SK-N-SH (cell line): ENCODE measurements around the gene FBXO40.

ENCODE experiments used
- ELF1 ChIP-seq: IDR thresholded peaks from 2 replicates; pipeline ENCODE4 v1.4.0; 2012
- EZH2phosphoT487 ChIP-seq: fragments of 200-600 bp; sonication (generic); IDR thresholded peaks from 2 replicates; pipeline ENCODE4 v1.6.1; 2017; ENCODE audit warnings: low read depth, mixed run types, mild to moderate bottlenecking, antibody characterized with exemption, moderate library complexity, borderline replicate concordance
- GABPA ChIP-seq: IDR thresholded peaks from 2 replicates; pipeline ENCODE4 v1.4.0; 2012; ENCODE audit warnings: low read depth, mild to moderate bottlenecking
- POLR2AphosphoS5 ChIP-seq: IDR thresholded peaks from 2 replicates; pipeline ENCODE4 v1.6.1; 2012; ENCODE audit warnings: low read depth, low read length
- RAD21 ChIP-seq: IDR thresholded peaks from 2 replicates; pipeline ENCODE4 v1.6.1; 2012; ENCODE audit warnings: mild to moderate bottlenecking, low read length
- RCOR1 ChIP-seq: fragments of 150-350 bp; IDR thresholded peaks from 2 replicates; pipeline ENCODE4 v1.6.1; 2017; ENCODE audit warnings: antibody characterized with exemption, low read length
- TCF12 ChIP-seq: IDR thresholded peaks from 2 replicates; pipeline ENCODE4 v1.4.0; 2012
- TEAD4 ChIP-seq: IDR thresholded peaks from 2 replicates; pipeline ENCODE4 v1.4.0; 2012; ENCODE audit warnings: mild to moderate bottlenecking, borderline replicate concordance; ENCODE audit not compliant: insufficient read depth
- TF ChIP-seq, protein P1 (sequence below): fragments of 200-600 bp; sonication (generic); IDR thresholded peaks from 2 replicates; pipeline ENCODE4 v1.6.1; 2017; ENCODE audit warnings: antibody characterized with exemption, mild to moderate bottlenecking, moderate library complexity
- TF ChIP-seq, protein P2 (sequence below): IDR thresholded peaks from 2 replicates; pipeline ENCODE4 v1.4.0; 2012; ENCODE audit warnings: low read depth

DNA sequence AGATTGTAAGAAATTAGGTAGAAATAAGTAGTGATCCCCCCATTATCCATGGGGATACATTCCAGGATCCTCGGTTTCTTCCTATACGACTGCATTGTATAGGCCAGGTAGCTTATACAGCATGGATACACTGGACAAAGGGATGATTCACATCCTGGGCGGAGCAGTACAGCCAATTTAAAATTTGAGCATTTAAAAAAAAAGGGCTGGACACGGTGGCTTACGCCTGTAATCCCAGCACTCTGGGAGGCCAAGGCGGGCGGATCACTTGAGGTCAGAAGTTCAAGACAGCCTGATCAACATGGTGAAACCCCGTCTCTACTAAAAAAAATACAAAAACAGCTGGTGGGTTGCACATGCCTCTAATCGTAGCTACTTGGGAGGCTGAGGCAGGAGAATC, 26.4 kb upstream of the FBXO40 start:
- TF ChIP-seq, protein P1, sequence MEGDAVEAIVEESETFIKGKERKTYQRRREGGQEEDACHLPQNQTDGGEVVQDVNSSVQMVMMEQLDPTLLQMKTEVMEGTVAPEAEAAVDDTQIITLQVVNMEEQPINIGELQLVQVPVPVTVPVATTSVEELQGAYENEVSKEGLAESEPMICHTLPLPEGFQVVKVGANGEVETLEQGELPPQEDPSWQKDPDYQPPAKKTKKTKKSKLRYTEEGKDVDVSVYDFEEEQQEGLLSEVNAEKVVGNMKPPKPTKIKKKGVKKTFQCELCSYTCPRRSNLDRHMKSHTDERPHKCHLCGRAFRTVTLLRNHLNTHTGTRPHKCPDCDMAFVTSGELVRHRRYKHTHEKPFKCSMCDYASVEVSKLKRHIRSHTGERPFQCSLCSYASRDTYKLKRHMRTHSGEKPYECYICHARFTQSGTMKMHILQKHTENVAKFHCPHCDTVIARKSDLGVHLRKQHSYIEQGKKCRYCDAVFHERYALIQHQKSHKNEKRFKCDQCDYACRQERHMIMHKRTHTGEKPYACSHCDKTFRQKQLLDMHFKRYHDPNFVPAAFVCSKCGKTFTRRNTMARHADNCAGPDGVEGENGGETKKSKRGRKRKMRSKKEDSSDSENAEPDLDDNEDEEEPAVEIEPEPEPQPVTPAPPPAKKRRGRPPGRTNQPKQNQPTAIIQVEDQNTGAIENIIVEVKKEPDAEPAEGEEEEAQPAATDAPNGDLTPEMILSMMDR, result no peak
- TF ChIP-seq RAD21 (no peak), EZH2phosphoT487 (no peak), RCOR1 (no peak), TCF12 (no peak), ELF1 (no peak), GABPA (no peak), TEAD4 (no peak), POLR2AphosphoS5 (no peak)
- TF ChIP-seq, protein P2, sequence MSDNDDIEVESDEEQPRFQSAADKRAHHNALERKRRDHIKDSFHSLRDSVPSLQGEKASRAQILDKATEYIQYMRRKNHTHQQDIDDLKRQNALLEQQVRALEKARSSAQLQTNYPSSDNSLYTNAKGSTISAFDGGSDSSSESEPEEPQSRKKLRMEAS, result no peak
